Kidney epithelial cell (primary cell): ENCODE measurements around the gene CFAP251. TPM values are rescaled to one million over a fixed set of nuclear protein-coding genes. Genes with fewer than 3 reads are reported as not detected.

Source experiments
- DNase-seq: peaks from one replicate; pipeline ENCODE4 v3.0.0-alpha.2; 2010; ENCODE audit warnings: low read depth
- H3K27me3 ChIP-seq: 2 replicates; pipeline ENCODE4 v1.6.0; 2011; ENCODE audit warnings: low read length; ENCODE audit not compliant: control insufficient read depth, insufficient read depth
- H3K36me3 ChIP-seq: 2 replicates; pipeline ENCODE4 v1.5.1; 2011; ENCODE audit warnings: low read length; ENCODE audit not compliant: control insufficient read depth, insufficient read depth
- H3K4me3 ChIP-seq: 2 replicates; pipeline ENCODE4 v1.5.1; 2011; ENCODE audit warnings: low read depth, mild to moderate bottlenecking, control low read depth, low read length
- CTCF ChIP-seq: IDR thresholded peaks from 2 replicates; pipeline ENCODE4 v1.5.1; 2011; ENCODE audit warnings: mild to moderate bottlenecking, moderate library complexity, low read length, control low read depth, inconsistent platforms; ENCODE audit not compliant: insufficient read depth, poor library complexity, severe bottlenecking
- total RNA-seq: library from RNA; depleted of rRNA; stranded (reverse); fragments of >200 nt; gene quantifications from 2 replicates; pipeline ENCODE4 v1.2.3, GENCODE V29; 2015

The CFAP251 gene
- total RNA-seq, 1 donor from 2014 or later: 3.7 TPM

GRCh38 chr12:121989276-121990113 lies 71.1 kb downstream of the CFAP251 start:
- Histone ChIP-seq H3K36me3 (no peaks in the 10 kb centered on the region), H3K27me3 (no peaks in the 10 kb centered on the region), H3K4me3 (no peak overlapping the region)
- DNase-seq: no peak
- no peak for TF ChIP-seq CTCF

- no peak for TF ChIP-seq CTCF
- Histone ChIP-seq H3K27me3 (no peaks in the 10 kb centered on the region), H3K36me3 (no peaks in the 10 kb centered on the region), H3K4me3 (no peak overlapping the region)
- DNase-seq: no peak
Measured at GRCh38 chr12:121990114-121990647, 71.8 kb downstream of the CFAP251 start.

GRCh38 chr12:121990692-121991603 lies 72.6 kb downstream of the CFAP251 start:
- no peak for DNase-seq
- H3K4me3 ChIP-seq: no peak overlapping the region

GRCh38 chr12:121992059-121992879 lies 73.9 kb downstream of the CFAP251 start:
- no peaks in the 10 kb centered on the region for H3K36me3 ChIP-seq
- H3K4me3 ChIP-seq: no peak overlapping the region
- no peak for TF ChIP-seq CTCF
- peak; percentile 95 for DNase-seq
- no peaks in the 10 kb centered on the region for H3K27me3 ChIP-seq

More at GRCh38 chr12:121990692-121991603, 72.6 kb downstream of the CFAP251 start:
- no peak for TF ChIP-seq CTCF
- Histone ChIP-seq H3K36me3 (no peaks in the 10 kb centered on the region), H3K27me3 (no peaks in the 10 kb centered on the region)
